ENCODE measurements around the gene RSU1.

- TF ChIP-seq EP300 (IDR thresholded peaks at IDR 0.05): no peak
- TF ChIP-seq CTCF (IDR thresholded peaks at IDR 0.05): no peak
- no peak for TF ChIP-seq POLR2AphosphoS2 (conservative IDR thresholded peaks at IDR 0.05; ENCODE audit: low read length)
These were observed 47.1 kb downstream of the RSU1 start for GRCh38 chr10:16770141-16770540.

Data from A549 (cell line).